Tibial artery (tissue), 4 donors: ENCODE results near the gene KLHL7.

Experiments used
- DNase-seq, 2 donors: peaks; one replicate each; pipeline ENCODE4 v3.0.0-alpha.2; 2019
- H3K27ac ChIP-seq, 2 donors: fragments of 200-600 bp; sonication (generic) in 1 of 2; 1 replicate in 1 of 2; 2 replicates in 1 of 2; pipeline ENCODE4 v1.5.1; 2018 to 2019; ENCODE audit warnings: mild to moderate bottlenecking in 1 of 2
- H3K27me3 ChIP-seq, 2 donors: fragments of 200-600 bp; sonication (generic) in 1 of 2; one replicate each; pipeline versions ENCODE4 v1.5.1 to v1.6.0; 2016 to 2019
- H3K36me3 ChIP-seq, 3 donors: fragments of 200-600 bp; sonication (generic) in 2 of 3; one replicate each; pipeline ENCODE4 v1.5.1; 2016 to 2019; ENCODE audit warnings: mild to moderate bottlenecking in 2 of 3
- H3K4me1 ChIP-seq, 4 donors: fragments of 200-600 bp; sonication (generic) in 2 of 4; 1 replicate in 3 of 4; 2 replicates in 1 of 4; pipeline ENCODE4 v1.5.1; 2016 to 2019
- H3K4me3 ChIP-seq, 2 donors: fragments of 200-600 bp; sonication (generic) in 1 of 2; 1 replicate in 1 of 2; 2 replicates in 1 of 2; pipeline ENCODE4 v1.5.1; 2018 to 2019; ENCODE audit warnings: mild to moderate bottlenecking in 2 of 2
- H3K9me3 ChIP-seq, 3 donors: fragments of 200-600 bp; sonication (generic) in 1 of 3; one replicate each; pipeline ENCODE4 v1.5.1; 2016 to 2019
- intact Hi-C: fragments of 100-400 bp; cut with DNase I; formaldehyde crosslinking; loops from one replicate; pipeline ENCODE4 v1.15.0; 2023; ENCODE audit warnings: low total_unique reads
- TF ChIP-seq, protein P1 (sequence below), 2 experiments: fragments of 200-600 bp in 1 of 2; fragments of 450-650 bp in 1 of 2; IDR thresholded peaks; one replicate each; pipeline ENCODE4 v1.5.1; 2017 to 2019; ENCODE audit warnings: antibody characterized with exemption in 2 of 2, mild to moderate bottlenecking in 1 of 2, moderate library complexity in 1 of 2

KLHL7 gene

GRCh38 chr7:23226844-23227450 is 121.4 kb downstream of the KLHL7 start:
- TF ChIP-seq, protein P1, sequence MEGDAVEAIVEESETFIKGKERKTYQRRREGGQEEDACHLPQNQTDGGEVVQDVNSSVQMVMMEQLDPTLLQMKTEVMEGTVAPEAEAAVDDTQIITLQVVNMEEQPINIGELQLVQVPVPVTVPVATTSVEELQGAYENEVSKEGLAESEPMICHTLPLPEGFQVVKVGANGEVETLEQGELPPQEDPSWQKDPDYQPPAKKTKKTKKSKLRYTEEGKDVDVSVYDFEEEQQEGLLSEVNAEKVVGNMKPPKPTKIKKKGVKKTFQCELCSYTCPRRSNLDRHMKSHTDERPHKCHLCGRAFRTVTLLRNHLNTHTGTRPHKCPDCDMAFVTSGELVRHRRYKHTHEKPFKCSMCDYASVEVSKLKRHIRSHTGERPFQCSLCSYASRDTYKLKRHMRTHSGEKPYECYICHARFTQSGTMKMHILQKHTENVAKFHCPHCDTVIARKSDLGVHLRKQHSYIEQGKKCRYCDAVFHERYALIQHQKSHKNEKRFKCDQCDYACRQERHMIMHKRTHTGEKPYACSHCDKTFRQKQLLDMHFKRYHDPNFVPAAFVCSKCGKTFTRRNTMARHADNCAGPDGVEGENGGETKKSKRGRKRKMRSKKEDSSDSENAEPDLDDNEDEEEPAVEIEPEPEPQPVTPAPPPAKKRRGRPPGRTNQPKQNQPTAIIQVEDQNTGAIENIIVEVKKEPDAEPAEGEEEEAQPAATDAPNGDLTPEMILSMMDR (IDR thresholded peaks at IDR 0.05) = no peak
- Histone ChIP-seq H3K4me3 (no peak overlapping the region), H3K27me3 (no peaks in the 10 kb centered on the region), H3K4me1 (no peaks in the 10 kb centered on the region), H3K9me3 (peaks cover 0 to 5% (median 0%) of the 10 kb centered on the region in 3 donors), H3K36me3 (no peaks in the 10 kb centered on the region), H3K27ac (no peak overlapping the region)
- DNase-seq = no peak
- intact Hi-C loops = no loop called here
